HepG2 (cell line): ENCODE data around the gene STRIT1. TPM values are rescaled to one million over a fixed set of nuclear protein-coding genes. Genes with fewer than 3 reads are reported as not detected.

Experiments used
- ATAC-seq: fragments of 200-7000 bp; cut with Tn5 transposase; 3 replicates; pipeline ENCODE4 v1.9.1; 2020; ENCODE audit warnings: mild to moderate bottlenecking, moderate library complexity
- BruUV-seq: library from RNA; stranded (reverse); fragments of 400-500 nt; replicated peaks from 2 replicates; lab custom pipeline; 2021; lab: Mats Ljungman, UMichigan
- CTCF ChIA-PET: fragments of 300-600 bp; formaldehyde crosslinking; extraction: SDS; loops from one replicate; lab custom pipeline; 2021; ENCODE audit warnings: low total read pairs, inconsistent platforms, low intra/inter-chr PET ratio; lab: Yijun Ruan, JAX
- POLR2A ChIA-PET: fragments of 350-600 bp; sonication (Branson Sonifier 250); formaldehyde crosslinking; loops from one replicate; lab custom pipeline; 2020; ENCODE audit warnings: antibody characterized with exemption, inconsistent platforms; lab: Yijun Ruan, JAX
- DNase-seq: peaks from one replicate; pipeline ENCODE4 v3.0.0-alpha.2; 2015; ENCODE audit warnings: low spot score
- FAIRE-seq: peaks from 3 replicates; lab custom pipeline; 2011; peaks lifted over from hg19 to GRCh38; lab: Jason Lieb, UNC
- H2AFZ ChIP-seq: one replicate; pipeline ENCODE4 v1.6.1; 2011; ENCODE audit warnings: low read length, inconsistent platforms
- H3K27ac ChIP-seq: fragments of 300-600 bp; 3 replicates; pipeline ENCODE4 v1.8.0; 2011; ENCODE audit warnings: mixed run types, mild to moderate bottlenecking, mixed read lengths, low read length, inconsistent platforms; ENCODE audit not compliant: insufficient read depth; ENCODE audit errors: extremely low read length
- H3K27me3 ChIP-seq, 2 experiments: fragments of 200-600 bp in 1 of 2; 2 replicates in 1 of 2; 3 replicates in 1 of 2; pipeline versions ENCODE4 v1.6.0 to v1.8.0; 2011; ENCODE audit warnings: low read length in 2 of 2, mild to moderate bottlenecking in 2 of 2, moderate library complexity in 2 of 2, inconsistent platforms in 1 of 2; ENCODE audit not compliant: insufficient read depth in 2 of 2, control insufficient read depth in 1 of 2
- H3K36me3 ChIP-seq, 2 experiments: fragments of 200-600 bp in 1 of 2; replicated peaks in 1 of 2; 2 replicates in 1 of 2; 3 replicates in 1 of 2; pipeline versions ENCODE4 v1.5.1 to v1.8.0; 2011; ENCODE audit warnings: low read length in 2 of 2, inconsistent platforms in 1 of 2; ENCODE audit not compliant: insufficient read depth in 2 of 2, control insufficient read depth in 1 of 2
- H3K4me1 ChIP-seq: 2 replicates; pipeline ENCODE4 v1.5.1; 2012; ENCODE audit warnings: low read length, inconsistent platforms; ENCODE audit not compliant: insufficient read depth
- H3K4me2 ChIP-seq: 2 replicates; pipeline ENCODE4 v1.6.0; 2011; ENCODE audit warnings: low read depth, low read length, inconsistent platforms
- H3K4me3 ChIP-seq, 3 experiments: fragments of 200-600 bp in 1 of 3; sonication (generic), shearing (Covaris generic) in 1 of 3; replicated peaks in 1 of 3; 2 replicates each; pipeline ENCODE4 v1.5.1; 2011 to 2016; ENCODE audit warnings: low read length in 3 of 3, inconsistent platforms in 2 of 3, low read depth in 2 of 3, mild to moderate bottlenecking in 2 of 3, control low read depth in 1 of 3, mixed read lengths in 1 of 3; ENCODE audit not compliant: insufficient read depth in 1 of 3
- H3K79me2 ChIP-seq: one replicate; pipeline ENCODE4 v1.6.1; 2011; ENCODE audit warnings: low read length, inconsistent platforms; ENCODE audit not compliant: insufficient read depth
- H3K9ac ChIP-seq: 2 replicates; pipeline ENCODE4 v1.6.0; 2011; ENCODE audit warnings: mild to moderate bottlenecking, low read depth, low read length, inconsistent platforms; ENCODE audit not compliant: insufficient read depth
- H3K9me3 ChIP-seq: 2 replicates; pipeline ENCODE4 v1.5.1; 2012; ENCODE audit warnings: mild to moderate bottlenecking, low read length
- H4K20me1 ChIP-seq: 2 replicates; pipeline ENCODE4 v1.6.0; 2011; ENCODE audit warnings: inconsistent platforms, mild to moderate bottlenecking, low read length, moderate library complexity; ENCODE audit not compliant: insufficient read depth
- AGO1 ChIP-seq: fragments of 200-400 bp; formaldehyde crosslinking; IDR thresholded peaks from 2 replicates; pipeline ENCODE4 v1.6.1; 2017; ENCODE audit warnings: mild to moderate bottlenecking, low read depth, low read length, moderate library complexity; ENCODE audit not compliant: poor library complexity, severe bottlenecking
- CHCHD3 ChIP-seq: sonication (generic); formaldehyde crosslinking; IDR thresholded peaks from 2 replicates; pipeline ENCODE4 v1.8.0; 2022; ENCODE audit warnings: mild to moderate bottlenecking, missing genetic modification reagents, moderate library complexity
- GABPB1 ChIP-seq: IDR thresholded peaks from 2 replicates; pipeline ENCODE4 v1.6.1; 2016; ENCODE audit warnings: mild to moderate bottlenecking, missing genetic modification reagents, moderate library complexity, missing compliant biosample characterization
- KAT2B ChIP-seq: fragments of 150-350 bp; IDR thresholded peaks from 2 replicates; pipeline ENCODE4 v1.6.1; 2014; ENCODE audit warnings: low read depth, low read length, borderline replicate concordance
- NKX3-1 ChIP-seq: sonication (generic); formaldehyde crosslinking; IDR thresholded peaks from 2 replicates; pipeline ENCODE4 v1.5.0; 2020; ENCODE audit warnings: missing genetic modification reagents
- RAD21 ChIP-seq: fragments of 450-650 bp; formaldehyde crosslinking; IDR thresholded peaks from 2 replicates; pipeline ENCODE4 v1.5.0; 2020; ENCODE audit warnings: mild to moderate bottlenecking
- RXRA ChIP-seq: sonication (generic); formaldehyde crosslinking; IDR thresholded peaks from 2 replicates; pipeline ENCODE4 v1.5.1; 2020; ENCODE audit warnings: missing genetic modification reagents
- SMC3 ChIP-seq: IDR thresholded peaks from 2 replicates; pipeline ENCODE4 v1.6.1; 2011; ENCODE audit warnings: low read length, improper control_type of control experiment
- STAG1 ChIP-seq: sonication (generic); formaldehyde crosslinking; IDR thresholded peaks from 2 replicates; pipeline ENCODE4 v1.4.0; 2020; ENCODE audit warnings: missing genetic modification reagents
- WGBS: methylation state at CpG from one replicate; pipeline ENCODE4 v1.1.6; 2017; ENCODE audit warnings: low lambda C conversion rate; 5-methylcytosine and 5-hydroxymethylcytosine counted together
- in situ Hi-C: cut with HindIII; loops from 2 replicates; pipeline ENCODE4 v1.10.0; 2017; ENCODE audit warnings: low pct_unique_long_range_greater_than_20kb; ENCODE audit not compliant: extremely low pct_ligation_motif_present
- intact Hi-C: fragments of 100-400 bp; cut with micrococcal nuclease; formaldehyde crosslinking; loops from one replicate; pipeline ENCODE4 v1.10.0; 2022; ENCODE audit not compliant: unreplicated experiment
- polyA plus RNA-seq, 8 experiments: library from polyadenylated mRNA; depleted of rRNA in 3 of 8; stranded (reverse) in 7 of 8; unstranded in 1 of 8; fragments of >200 nt; fragmentation: Illumina TruSeq in 4 of 8; extraction: Trizol in 4 of 8; gene quantifications; 2 replicates each; pipeline versions ENCODE4 v1.2.1 to v1.2.3, GENCODE V29; 2011 to 2016; ENCODE audit warnings: low read depth in 4 of 8, missing spikeins in 1 of 8, mixed read lengths in 1 of 8; ENCODE audit not compliant: insufficient read depth in 1 of 8
- total RNA-seq, 5 experiments: library from RNA; depleted of rRNA; stranded (reverse); fragments of >200 nt; fragmentation: Illumina TruSeq; extraction: Trizol; gene quantifications; 2 replicates each; pipeline ENCODE4 v1.2.3, GENCODE V29; 2016; ENCODE audit warnings: low read depth in 1 of 5
- TF ChIP-seq, protein P1 (sequence below): sonication (generic); formaldehyde crosslinking; IDR thresholded peaks from 2 replicates; pipeline ENCODE4 v1.5.0; 2020; ENCODE audit warnings: mild to moderate bottlenecking, low read depth, missing genetic modification reagents, borderline replicate concordance
- TF ChIP-seq, protein P2 (sequence below): IDR thresholded peaks from 2 replicates; pipeline ENCODE4 v1.6.1; 2012; ENCODE audit warnings: low read depth, low read length, improper control_type of control experiment
- TF ChIP-seq, protein P3 (sequence below): sonication (generic); IDR thresholded peaks from 2 replicates; pipeline ENCODE4 v1.6.1; 2016; ENCODE audit warnings: low read depth, borderline replicate concordance
- TF ChIP-seq, protein P4 (sequence below): sonication (generic); formaldehyde crosslinking; IDR thresholded peaks from 2 replicates; pipeline ENCODE4 v1.5.0; 2020; ENCODE audit warnings: mild to moderate bottlenecking, missing genetic modification reagents, moderate library complexity
- TF ChIP-seq, protein P5 (sequence below): fragments of 450-650 bp; IDR thresholded peaks from 2 replicates; pipeline ENCODE4 v1.6.1; 2016

STRIT1 gene
- total and polyA plus RNA-seq, 2 of the 13 experiments (the other 11 are each of a cell fraction or from before 2014, with no cell fraction given) = not detected

DNA sequence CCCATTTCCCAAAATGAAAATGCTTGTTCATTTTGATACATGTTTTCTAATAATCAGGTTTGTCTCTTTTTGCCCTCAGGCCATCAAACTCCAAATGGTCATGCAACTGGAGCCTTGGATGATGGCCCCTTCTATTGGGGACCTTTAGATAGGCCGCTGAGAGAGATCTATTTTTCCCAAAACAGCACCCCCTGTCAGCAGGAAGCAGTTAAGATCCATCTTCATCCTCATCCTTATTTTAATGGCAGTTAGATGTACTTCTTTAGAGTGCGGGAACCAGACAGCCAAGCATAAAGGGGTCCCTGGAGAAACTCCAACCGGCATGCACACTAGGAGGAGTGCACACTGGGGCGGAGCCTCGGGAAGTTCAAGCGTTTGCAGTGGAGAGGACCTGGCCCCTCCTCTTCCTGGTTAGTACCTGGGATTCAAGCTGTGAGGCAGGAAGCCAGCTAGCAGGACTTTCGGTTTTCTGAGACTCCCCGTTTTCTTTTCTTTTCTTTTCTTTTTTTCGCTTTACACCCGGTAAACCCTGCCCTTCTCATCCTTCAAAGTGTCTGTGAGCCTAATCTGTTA lies 31.9 kb upstream of the STRIT1 start (continued):
- TF ChIP-seq GABPB1 (CRISPR knock-in tag) (peak; percentile 37; the same call in 1 of the 2 replicates), CHCHD3 (CRISPR knock-in tag) (no peak), AGO1 (no peak), NKX3-1 (no peak)
- TF ChIP-seq, protein P1, sequence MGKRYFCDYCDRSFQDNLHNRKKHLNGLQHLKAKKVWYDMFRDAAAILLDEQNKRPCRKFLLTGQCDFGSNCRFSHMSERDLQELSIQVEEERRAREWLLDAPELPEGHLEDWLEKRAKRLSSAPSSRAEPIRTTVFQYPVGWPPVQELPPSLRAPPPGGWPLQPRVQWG (CRISPR knock-in tag) = no peak

DNA sequence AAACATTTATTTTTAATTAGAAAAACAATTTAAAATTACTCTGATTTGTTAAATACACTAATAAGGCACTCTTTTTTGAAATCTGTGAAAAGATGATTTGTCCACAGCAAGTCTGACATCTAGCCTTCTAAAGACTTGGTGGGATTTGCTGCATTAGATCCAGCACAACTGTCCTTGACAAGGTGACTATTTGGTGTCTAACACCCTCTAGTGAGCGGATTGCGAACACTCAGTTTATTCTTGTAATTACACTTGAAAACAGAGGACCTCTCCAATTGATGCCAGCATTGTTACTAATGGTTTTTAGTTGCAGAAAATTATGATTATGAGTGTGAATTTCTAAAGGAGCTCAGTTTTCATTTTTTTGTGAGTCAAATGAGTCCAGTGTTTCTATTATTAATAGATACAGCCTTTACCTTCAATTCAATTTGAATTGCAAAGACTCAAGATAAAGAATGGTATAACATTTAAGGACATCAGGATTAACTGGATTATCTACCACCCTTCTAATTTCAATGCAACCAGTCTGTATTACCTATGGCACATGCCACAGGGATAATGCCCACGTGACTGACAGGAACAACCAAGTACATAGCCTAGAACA lies 29.7 kb upstream of the STRIT1 start:
- peak; percentile 69 for TF ChIP-seq SMC3
- TF ChIP-seq, protein P2, sequence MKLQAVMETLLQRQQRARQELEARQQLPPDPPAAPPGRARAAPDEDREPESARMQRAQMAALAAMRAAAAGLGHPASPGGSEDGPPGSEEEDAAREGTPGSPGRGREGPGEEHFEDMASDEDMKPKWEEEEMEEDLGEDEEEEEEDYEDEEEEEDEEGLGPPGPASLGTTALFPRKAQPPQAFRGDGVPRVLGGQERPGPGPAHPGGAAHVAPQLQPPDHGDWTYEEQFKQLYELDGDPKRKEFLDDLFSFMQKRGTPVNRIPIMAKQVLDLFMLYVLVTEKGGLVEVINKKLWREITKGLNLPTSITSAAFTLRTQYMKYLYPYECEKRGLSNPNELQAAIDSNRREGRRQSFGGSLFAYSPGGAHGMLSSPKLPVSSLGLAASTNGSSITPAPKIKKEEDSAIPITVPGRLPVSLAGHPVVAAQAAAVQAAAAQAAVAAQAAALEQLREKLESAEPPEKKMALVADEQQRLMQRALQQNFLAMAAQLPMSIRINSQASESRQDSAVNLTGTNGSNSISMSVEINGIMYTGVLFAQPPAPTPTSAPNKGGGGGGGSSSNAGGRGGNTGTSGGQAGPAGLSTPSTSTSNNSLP = 0 out of 2 replicates have a peak, but pooled peaks have one; percentile 20
- TF ChIP-seq, protein P3, sequence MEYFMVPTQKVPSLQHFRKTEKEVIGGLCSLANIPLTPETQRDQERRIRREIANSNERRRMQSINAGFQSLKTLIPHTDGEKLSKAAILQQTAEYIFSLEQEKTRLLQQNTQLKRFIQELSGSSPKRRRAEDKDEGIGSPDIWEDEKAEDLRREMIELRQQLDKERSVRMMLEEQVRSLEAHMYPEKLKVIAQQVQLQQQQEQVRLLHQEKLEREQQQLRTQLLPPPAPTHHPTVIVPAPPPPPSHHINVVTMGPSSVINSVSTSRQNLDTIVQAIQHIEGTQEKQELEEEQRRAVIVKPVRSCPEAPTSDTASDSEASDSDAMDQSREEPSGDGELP = no peak
- TF ChIP-seq, protein P4, sequence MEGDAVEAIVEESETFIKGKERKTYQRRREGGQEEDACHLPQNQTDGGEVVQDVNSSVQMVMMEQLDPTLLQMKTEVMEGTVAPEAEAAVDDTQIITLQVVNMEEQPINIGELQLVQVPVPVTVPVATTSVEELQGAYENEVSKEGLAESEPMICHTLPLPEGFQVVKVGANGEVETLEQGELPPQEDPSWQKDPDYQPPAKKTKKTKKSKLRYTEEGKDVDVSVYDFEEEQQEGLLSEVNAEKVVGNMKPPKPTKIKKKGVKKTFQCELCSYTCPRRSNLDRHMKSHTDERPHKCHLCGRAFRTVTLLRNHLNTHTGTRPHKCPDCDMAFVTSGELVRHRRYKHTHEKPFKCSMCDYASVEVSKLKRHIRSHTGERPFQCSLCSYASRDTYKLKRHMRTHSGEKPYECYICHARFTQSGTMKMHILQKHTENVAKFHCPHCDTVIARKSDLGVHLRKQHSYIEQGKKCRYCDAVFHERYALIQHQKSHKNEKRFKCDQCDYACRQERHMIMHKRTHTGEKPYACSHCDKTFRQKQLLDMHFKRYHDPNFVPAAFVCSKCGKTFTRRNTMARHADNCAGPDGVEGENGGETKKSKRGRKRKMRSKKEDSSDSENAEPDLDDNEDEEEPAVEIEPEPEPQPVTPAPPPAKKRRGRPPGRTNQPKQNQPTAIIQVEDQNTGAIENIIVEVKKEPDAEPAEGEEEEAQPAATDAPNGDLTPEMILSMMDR (CRISPR knock-in tag) = peak; percentile 85
- TF ChIP-seq RXRA (CRISPR knock-in tag) = no peak
- TF ChIP-seq STAG1 = peak; percentile 90
- TF ChIP-seq, protein P5, sequence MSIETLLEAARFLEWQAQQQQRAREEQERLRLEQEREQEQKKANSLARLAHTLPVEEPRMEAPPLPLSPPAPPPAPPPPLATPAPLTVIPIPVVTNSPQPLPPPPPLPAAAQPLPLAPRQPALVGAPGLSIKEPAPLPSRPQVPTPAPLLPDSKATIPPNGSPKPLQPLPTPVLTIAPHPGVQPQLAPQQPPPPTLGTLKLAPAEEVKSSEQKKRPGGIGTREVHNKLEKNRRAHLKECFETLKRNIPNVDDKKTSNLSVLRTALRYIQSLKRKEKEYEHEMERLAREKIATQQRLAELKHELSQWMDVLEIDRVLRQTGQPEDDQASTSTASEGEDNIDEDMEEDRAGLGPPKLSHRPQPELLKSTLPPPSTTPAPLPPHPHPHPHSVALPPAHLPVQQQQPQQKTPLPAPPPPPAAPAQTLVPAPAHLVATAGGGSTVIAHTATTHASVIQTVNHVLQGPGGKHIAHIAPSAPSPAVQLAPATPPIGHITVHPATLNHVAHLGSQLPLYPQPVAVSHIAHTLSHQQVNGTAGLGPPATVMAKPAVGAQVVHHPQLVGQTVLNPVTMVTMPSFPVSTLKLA = peak; percentile 64
- TF ChIP-seq KAT2B = no peak
- peak; percentile 51; the same call in 1 of the 2 replicates for TF ChIP-seq RAD21 (CRISPR knock-in tag)
- CTCF ChIA-PET = interaction anchor here (0.9 kb wide), 1 partner anchor 419 kb away, joined by 6 read pairs; no protein-coding TSS in a partner anchor
- Histone ChIP-seq H3K4me2 (no peak overlapping the region), H2AFZ (no peak overlapping the region), H3K27ac (no peak overlapping the region), H3K27me3 (no peaks in the 10 kb centered on the region), H3K36me3 (no peaks in the 10 kb centered on the region), H3K9me3 (no peaks in the 10 kb centered on the region), H4K20me1 (no peaks in the 10 kb centered on the region), H3K79me2 (no peaks in the 10 kb centered on the region), H3K4me3 (no peak overlapping the region), H3K9ac (no peak overlapping the region), H3K4me1 (no peaks in the 10 kb centered on the region)
- FAIRE-seq (peak; percentile 92), DNase-seq (peak; percentile 62), ATAC-seq (peak; percentile 91)
- no TSS peak for BruUV-seq
- in situ Hi-C loops = loop anchor here (10.0 to 25.0 kb wide), 3 partner anchors 418 to 978 kb away; no protein-coding TSS in a partner anchor
- intact Hi-C loops = loop anchor here (1.0 to 10.0 kb wide), 4 partner anchors 238 to 771 kb away; partner anchors contain the start of gene MME
- POLR2A ChIA-PET = no interaction called here
- 0% methylated on average over 3 of the region's 3 CpGs for WGBS
